VCaP (cell line): ENCODE results near the gene MYO7B.
A peak's percentile ranks its signal among the peaks of the same experiment; 100 is the strongest.

Source experiments
- H3K27ac ChIP-seq: fragments of 450-650 bp; 2 replicates; pipeline ENCODE4 v1.5.1; 2017
- TF ChIP-seq, protein P1 (sequence below): fragments of 450-650 bp; conservative IDR thresholded peaks from 2 replicates; pipeline ENCODE4 v1.5.1; 2017; ENCODE audit warnings: mild to moderate bottlenecking, moderate library complexity

Gene MYO7B

DNA sequence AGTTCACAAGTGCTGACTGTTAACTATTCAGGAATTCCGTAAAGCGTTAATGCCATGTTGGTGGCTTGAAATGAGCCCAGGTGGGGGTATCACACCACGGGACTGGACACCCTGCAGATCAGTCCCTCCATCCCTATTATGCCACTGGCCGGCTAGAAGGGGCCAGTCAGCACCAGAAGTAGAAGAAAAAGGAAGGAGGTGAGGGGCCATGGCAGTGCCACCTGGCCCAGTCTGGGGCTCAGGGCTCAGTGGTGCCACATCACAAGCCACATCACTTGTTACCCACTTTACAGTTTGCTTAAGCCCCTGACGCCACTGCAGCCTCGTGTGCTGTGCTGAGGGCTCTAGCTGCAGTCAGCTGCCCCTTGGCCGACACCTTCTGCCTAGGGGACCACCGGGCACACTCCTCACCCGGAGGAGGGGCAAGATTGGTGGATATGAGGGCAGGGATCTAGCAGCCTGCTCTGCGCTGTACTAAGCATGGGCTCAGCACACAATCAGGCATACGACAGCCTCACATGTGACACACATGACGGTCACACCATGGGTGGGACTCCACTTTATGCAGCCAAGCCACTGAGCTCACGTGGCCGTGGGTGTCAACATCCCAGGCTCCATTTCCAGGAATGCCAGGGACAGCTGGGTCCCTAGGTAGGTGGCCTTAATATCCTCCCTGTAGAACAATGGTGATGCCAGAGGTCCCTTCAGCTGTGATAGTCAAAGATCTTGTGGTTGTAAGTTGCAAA, 136.2 kb downstream of the MYO7B start:
- no peak overlapping the region for H3K27ac ChIP-seq
- TF ChIP-seq, protein P1, sequence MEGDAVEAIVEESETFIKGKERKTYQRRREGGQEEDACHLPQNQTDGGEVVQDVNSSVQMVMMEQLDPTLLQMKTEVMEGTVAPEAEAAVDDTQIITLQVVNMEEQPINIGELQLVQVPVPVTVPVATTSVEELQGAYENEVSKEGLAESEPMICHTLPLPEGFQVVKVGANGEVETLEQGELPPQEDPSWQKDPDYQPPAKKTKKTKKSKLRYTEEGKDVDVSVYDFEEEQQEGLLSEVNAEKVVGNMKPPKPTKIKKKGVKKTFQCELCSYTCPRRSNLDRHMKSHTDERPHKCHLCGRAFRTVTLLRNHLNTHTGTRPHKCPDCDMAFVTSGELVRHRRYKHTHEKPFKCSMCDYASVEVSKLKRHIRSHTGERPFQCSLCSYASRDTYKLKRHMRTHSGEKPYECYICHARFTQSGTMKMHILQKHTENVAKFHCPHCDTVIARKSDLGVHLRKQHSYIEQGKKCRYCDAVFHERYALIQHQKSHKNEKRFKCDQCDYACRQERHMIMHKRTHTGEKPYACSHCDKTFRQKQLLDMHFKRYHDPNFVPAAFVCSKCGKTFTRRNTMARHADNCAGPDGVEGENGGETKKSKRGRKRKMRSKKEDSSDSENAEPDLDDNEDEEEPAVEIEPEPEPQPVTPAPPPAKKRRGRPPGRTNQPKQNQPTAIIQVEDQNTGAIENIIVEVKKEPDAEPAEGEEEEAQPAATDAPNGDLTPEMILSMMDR: no peak

DNA sequence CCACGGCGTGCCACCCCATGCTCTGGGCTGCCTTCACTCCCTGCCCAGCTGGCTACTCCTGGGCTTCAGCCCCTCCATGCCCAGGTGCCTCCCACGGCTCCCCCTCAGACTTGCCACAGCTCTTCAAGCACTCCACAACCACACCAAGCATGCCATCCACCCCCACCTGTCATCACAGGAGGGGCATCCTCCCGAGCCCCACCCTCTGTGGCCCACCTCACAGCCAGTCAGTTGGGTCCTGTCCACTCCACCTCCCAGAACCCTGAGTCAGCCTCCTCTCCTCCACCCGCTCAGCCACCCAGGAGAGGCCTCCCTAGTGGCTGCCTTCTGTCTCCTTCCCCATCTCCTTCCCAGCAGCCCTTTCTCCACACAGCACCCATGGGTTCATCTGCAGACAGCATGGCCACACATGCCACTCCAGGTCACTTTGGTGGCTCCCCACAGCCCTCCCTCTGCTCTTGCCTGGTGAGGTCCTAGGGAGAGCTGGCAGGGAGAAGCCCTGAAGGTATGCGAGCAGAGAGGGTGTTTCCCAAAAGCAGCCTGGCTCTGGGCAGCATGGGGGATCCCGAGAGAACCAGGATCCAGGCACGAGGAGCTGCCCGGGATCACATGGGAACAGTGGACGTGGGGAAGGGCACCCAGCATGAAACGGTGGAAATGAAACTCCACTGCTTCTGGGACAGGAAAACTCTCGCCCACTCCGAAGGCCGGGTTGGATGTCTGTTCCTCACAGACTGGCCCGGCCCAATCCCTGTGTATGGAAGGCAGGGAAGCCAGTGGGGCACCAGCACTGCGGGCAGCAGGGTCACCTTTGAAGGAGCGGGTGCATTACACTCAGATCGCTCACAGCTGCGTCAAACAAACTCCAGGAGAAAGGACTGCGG, 137.1 kb downstream of the MYO7B start:
- TF ChIP-seq, protein P1: no peak
- H3K27ac ChIP-seq: no peak overlapping the region

DNA sequence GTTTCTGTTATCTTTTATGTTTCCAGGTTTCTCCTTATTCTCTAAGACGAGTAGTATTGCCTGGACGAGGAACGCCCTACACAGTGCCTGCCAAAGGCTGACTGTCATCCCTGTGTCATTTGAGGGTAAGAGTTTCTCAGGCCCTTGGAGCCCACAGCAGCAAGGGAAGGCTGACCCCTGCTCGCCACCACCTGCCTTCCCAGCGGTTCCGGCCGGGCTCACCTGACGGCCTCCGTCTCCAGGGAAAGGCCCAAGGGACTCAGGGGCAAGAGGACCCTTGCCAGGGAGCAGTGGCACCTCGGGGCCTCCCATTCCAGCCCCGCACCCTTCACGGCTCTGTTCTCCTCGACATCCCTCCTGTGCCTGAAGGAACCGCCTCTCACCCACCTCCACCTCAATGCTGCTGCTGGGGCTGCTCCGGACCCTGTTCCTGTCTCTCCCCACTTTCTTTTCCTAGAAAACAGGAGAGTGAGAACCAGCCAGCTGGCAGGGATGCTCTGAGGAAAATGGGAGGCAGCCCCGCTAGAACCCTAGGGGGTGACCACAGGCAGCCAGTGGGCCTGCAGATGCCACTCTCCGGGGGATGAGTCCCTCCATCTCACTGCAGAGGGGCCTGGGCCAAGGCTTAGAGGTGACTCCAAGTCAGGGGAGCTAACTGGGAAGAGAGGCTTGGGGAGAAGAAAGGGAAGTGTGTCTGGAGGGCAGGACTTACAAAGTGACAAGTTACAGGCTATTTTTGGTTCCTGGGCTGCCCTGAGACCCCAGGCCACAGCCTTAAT, 138.0 kb downstream of the MYO7B start:
- TF ChIP-seq, protein P1: no peak
- H3K27ac ChIP-seq: no peak overlapping the region

DNA sequence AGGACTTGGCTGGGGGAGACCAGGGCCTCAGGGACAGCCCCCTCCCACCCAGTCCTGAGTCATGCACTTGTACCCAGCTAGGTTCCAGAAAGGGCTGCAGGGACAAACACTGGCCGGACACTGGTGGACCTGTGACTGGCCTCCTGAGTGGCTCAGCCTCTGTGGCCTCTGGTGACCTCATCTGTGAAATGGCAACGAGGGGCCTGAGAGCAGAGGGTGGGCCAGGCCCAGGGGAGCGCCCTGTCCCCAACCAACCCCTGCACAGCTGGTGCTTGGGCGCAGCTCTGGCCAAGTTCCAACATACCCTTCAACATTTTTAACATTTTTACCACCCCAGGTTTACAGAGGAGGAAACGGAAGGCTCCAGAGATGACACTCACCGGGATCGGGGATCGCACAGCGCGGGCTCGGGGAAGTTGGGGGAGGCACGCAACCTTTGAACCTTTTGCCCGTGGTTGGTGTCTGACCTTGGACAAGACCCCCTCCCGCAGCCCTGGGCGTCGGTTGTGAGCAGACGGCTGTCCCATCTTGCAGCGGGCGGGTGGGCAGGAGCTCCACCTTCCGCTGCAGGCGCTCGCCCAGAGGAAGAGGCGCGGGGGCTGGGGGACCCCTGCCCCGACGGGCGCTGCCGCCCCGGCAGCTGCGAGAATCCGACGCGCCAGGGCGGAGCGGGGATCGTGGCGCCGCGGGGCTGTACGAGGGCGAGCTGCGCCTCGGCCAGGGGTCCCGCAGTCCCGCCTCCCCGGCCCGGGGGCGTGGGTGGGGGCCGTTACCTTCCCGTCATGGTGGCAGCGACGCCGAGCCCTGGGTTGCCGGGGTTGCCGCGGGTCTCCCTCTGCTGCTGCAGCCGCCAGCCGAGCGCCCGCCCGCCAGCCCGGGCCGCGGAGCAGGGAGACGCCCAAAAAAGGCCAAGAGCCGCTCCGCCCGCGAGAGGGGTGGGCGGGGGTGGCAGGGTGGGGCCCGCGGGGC, 139.0 kb downstream of the MYO7B start:
- H3K27ac ChIP-seq: no peak overlapping the region
- TF ChIP-seq, protein P1: no peak

DNA sequence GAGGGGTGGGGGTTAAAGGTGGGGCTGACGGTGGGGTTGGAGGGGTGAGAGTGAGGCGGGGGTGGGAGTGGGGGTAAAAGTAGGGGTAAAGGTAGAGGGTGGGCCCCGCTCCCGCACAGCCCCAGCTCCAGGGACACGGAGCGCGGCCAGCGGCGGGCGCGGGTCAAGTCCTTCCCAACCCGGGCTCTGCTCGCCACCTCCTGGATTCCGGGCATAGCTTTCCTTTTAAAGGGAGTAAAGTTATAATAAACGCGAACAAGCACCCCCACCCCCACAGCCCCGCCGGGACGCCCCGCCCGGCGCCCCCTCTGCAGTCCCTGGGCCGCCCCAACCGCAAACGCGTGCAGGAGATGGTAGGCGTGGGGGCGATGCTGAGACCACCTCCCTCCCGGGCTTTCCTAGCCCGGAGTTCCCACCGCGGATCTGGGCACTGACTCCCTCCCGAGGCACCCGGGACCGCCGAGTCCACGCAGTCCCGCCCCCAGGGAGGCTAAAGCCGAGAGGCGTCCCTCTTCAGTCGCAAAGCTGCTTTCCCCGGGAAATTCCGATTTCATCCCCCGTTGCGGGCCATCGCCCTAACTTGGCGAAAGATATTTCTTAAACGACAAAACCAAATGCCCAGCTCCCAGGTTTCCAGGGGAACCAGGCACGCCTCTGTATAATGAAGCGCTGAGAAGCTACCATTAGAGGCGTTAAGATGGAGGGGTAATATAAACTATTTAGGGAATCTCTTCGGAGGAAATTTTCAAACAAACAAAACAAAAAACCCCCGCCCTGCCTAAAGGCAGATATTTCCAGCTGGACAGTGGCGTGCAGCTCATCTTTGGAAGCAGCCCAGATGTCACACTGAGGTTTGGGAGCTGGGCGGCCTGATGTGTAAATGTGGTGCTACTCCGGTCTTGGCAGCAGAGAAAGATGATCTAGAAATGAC, 140.1 kb downstream of the MYO7B start, which contains the start of gene LIMS2:
Gene LIMS2 (minus strand): TSS at position 200 of the 931 bp plus-strand sequence. CDS start 506 bp downstream, outside the sequence.
- TF ChIP-seq, protein P1: peak; percentile 41
- H3K27ac ChIP-seq: no peak within 1 kb of the TSS

DNA sequence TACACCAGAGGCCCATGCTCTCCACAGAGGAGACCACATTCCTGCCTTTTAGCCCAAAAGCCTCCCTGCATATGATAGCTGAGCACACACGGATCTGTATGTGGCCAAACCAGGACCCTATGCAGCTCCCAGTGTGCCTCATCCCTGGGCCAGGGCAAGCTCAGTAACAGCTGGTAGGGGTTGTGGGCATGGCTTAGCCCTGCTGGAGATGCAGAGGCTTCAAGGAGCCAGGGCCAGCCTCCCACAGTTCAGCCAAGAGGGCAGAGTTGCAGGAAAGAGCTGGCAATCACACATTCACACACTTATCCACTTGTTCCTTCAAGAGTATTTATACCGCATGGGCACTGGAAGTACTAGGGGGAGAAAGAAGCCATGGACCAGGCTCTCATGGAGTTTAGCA, 141.4 kb downstream of the MYO7B start:
- H3K27ac ChIP-seq: no peak overlapping the region
- TF ChIP-seq, protein P1: no peak
